Activated CD4-positive, CD25-positive, alpha-beta regulatory T cell (primary cell): Measurements from ENCODE around the gene ZNF326.
"Not testable (repeated sequence)": the region's sequence is repeated elsewhere in the genome, so short reads cannot be mapped to it uniquely, and the experiment has no call there.

Experiments used
- DNase-seq, 4 experiments: peaks; one replicate each; lab custom pipeline; 2025; lab: John Stamatoyannopoulos, UW

ZNF326 gene

DNA sequence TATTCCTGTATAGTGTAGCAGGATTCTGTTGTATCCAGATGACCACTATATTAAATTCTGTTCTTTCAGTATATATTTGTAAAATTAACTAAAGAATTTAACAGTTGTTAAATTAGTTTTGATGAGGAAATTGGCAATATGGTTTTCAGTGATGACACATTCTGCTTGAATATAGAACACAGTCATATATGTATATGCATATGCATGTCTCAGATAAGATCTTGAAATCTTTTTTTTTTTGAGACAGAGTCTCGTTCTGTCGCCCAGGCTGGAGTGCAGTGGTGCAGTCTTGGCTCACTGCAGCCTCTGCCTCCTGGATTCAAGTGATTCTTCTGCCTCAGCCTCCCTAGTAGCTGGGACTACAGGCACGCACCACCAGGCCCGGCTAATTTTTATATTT, 2.2 kb downstream of the ZNF326 start:
- DNase-seq, result not testable (repeated sequence)

DNA sequence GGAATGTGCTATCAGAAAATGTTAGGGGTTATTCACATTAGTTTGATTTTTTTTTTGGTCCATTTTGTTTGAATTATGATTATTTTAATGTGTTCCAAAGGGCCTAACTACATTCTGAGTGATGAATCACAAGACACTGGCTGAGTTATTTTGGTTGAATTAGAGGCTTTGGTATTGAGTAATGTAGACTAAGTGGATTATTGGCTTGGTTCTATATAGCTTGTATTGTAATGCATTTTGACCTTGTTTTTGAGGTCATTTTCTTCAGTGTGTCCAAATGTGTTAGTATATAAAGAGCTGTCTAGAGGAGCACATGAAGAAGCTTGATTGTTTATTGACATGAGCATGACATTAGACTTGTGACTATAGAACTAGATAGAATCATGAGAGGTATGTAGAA, 3.4 kb downstream of the ZNF326 start:
- DNase-seq, result no peak

DNA sequence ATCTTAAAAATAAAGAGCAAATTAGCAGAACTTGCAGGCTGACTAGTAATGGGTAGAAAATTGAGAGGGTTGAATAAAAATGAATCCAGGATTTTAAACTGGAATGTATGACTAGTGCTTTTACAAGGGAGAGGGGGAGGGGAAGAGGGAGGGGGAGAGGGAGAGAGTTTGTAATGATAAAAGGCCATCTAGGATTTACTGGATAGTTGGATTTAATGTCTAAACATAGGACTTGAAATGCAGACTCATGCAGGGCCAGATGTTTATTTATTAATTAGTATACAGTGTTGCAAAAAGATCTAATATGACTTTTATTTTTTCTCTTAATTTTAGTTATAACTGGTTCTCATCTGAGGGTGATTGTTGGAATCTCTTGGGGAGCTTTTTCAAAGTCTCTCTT, 4.3 kb downstream of the ZNF326 start:
- no peak for DNase-seq

DNA sequence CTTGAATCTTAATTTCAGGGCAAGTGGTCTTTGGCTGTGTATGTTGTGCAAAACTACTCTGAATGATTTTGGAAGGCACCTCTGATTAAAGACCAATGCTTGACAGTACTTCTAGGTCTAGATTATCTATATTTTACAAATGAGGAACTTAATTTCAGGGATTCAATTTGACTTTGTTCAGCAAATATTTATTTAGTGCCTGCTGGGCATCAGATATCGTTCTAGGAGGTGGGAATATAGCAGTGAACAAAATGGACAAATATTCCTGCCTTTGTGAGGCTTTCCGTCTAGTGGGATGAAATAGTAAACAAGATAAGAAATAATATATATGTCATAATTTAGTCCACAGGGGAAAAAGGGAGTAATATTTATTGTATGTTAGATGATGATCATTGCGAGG, 4.7 kb downstream of the ZNF326 start:
- DNase-seq, result no peak

DNA sequence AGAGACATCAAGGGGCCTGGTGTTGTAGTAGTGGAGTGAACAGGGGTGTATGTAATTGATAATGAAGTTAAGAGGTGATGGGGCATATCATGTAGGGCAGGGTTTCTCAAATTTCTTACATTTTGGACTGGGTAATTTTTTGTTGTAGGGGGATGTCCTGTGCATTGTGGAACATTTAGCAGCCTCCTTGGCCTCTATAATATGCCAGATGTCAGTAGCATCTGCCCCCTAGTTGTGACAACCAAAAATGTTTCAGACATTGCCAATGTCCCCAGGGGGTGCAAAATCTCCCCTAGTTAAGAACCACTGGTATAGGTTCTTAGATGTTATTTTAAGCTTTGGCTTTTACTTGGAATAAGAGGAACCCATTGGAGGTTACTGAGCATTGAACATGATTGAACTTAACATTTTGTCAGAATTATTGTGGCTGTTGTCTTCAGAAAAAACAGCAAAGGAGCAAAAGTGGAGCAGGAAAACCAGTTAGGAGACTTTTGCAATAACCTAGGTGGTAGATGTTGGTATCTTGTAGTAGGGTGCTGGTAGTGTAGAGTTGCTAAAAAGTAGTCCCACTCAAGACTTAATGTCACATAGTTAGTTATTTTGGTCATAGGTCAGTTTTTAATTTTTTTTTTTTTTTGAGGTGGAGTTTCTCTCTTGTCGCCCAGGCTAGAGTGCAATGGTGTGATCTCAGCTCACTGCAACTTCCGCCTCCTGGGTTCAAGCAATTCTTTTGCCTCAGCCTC, 6.2 kb downstream of the ZNF326 start:
- no peak for DNase-seq

DNA sequence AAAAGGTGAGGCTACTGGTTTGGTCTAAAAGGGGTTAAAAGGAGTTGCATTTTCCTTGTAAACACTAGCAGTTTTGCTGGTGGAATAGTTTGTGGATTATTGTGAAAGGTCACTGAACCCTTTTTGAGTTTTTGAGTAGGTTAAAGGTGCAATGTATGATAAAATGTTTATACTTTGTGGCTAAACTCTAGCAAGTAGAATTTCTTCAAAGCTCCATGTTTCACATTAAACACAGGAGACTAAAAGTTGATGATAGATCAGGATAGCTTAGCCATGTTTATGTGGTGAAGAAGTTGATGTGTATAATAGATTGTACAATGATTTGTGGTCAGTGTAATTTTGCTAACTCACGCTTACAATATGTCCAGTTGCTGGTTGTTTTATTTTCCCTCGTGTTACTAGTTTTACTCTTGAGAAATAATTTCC, 13.1 kb downstream of the ZNF326 start:
- DNase-seq, result no peak

DNA sequence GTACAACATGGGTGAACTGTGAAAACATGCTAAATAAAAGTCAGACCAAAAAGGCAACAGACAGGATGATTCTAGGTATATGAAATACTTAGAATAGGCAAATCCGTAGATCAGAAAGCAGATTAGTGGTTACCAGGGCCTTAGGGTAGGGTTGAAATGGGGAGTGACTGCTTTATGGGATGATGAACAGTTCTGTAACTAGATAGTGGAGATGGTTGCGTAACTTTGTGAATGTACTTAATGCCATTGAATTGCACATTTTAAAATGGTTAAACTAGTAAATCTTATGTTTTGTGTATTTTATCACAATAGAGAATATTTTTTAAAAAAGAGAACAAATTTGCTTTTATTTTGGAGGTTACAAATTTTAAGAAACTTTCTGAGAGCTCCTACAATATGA, 17.4 kb downstream of the ZNF326 start:
- no peak for DNase-seq

DNA sequence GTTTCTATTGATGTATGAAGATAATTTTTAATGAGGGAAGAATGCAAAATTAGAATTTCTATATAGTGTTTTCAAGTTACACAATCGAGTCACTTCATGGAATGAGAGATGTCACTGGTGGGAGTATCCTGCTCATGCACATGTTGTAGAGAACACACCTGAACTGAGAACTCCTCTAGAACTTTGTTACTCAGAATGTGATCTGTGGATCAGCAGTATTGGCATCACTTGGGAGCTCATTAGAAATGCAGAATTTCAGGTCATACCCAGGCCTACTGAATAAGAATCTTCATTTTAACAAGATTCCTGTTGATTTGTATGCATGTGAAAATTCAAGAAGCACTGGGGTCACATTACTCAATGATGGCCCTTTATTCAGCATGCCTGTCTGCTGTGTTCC, 28.8 kb downstream of the ZNF326 start:
- DNase-seq, result no peak

DNA sequence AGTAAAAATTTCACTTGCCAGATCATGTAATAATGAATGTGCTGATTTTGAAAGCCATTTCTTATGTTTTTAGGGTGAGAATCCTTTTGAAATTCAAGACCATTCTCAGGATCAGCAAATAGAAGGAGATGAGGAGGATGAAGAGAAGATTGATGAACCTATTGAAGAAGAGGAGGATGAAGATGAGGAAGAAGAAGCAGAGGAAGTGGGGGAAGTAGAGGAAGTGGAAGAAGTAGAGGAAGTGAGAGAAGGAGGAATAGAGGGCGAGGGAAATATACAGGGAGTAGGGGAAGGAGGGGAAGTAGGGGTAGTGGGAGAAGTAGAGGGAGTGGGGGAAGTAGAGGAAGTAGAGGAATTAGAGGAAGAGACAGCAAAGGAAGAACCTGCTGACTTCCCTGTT, 32.4 kb downstream of the ZNF326 start:
- no peak for DNase-seq

DNA sequence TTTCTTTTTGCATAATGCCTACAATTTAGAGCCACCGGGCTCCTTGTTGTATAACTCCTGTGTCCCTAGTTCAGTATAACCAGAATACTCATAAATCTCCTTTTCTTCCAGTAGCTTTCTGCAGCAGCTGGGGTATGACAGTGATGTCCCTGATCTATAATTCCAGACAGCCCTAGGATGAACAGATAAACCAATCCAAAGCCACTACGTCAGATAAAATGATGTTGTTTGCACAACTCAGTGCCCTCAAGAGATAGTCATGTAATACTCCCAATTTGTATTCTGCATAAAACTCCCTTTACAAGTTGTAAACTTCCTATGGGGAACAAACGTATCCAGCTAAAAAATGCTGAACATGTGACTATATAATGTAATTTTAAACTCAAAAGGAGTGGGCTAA, 44.7 kb downstream of the ZNF326 start:
- no peak for DNase-seq

DNA sequence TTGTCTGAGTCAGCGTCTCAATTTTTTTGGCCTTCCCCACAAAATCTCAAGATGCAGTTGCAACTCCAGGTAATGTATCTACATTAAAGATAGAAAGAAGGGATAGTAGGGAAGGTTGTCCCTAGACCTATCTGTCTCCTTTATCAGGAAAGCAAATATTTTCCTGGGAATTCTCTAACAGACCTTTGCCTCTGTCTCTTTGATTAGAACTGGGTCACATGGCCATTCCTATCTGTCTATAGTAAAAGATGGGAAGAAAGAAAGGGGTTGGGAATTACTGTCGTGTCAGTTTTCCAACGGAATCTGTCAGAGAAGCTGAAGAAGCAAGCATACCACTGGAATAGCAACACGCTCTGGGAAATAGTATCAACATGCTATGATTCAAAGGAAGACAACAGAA, 48.7 kb downstream of the ZNF326 start:
- DNase-seq, result no peak

DNA sequence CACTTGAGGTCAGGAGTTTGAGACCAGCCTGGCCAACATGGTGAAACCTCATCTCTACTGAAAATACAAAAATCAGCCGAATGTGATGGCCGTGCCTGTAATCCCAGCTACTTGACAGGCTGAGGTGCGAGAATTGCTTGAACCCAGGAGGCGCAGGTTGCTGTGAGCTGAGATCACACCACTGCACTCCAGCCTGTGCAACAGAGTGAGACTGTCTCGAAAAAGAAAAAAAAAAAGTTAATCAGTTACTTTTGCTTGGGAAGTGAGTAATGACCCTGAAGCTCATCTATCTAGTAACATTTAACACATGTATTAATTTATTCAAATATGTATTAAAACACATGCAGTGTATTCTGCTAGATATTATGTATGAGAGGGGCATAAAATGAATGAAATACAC, 49.4 kb downstream of the ZNF326 start:
- no peak for DNase-seq

DNA sequence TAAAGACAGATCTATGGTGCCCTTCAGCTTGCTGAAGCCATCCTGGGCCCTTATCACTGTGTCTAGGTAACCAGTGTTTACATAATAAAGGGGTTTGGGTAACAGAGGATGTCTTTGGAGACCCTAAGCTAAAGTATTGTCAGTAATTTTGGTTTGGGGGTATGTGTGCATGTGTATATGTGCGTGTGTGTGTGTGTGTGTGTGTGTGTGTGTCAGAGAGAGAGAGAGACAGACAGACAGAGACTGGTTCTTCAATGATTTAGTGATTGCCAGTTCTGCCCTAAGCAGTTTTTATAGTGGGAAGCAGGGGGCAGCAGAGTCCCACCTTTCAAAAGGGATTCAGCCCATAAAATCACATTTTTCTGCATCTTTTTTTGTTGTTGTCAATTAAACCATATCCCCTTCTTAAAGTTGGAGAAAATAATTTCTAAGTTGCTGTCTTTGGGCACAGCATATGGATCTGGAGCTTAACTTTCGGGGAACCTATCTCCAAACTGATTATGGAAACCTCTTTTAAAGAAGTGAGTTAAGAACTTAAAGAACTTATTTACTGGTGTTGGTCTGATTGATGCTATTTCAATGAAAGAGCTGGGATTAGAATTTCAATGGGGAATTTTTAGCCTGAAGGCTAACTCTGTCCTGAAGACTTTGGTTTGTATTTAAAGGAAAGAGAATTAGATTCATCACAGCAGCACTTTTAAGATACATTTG, 51.1 kb downstream of the ZNF326 start:
- DNase-seq, result peak in 1 of 4 experiments; percentile 1

DNA sequence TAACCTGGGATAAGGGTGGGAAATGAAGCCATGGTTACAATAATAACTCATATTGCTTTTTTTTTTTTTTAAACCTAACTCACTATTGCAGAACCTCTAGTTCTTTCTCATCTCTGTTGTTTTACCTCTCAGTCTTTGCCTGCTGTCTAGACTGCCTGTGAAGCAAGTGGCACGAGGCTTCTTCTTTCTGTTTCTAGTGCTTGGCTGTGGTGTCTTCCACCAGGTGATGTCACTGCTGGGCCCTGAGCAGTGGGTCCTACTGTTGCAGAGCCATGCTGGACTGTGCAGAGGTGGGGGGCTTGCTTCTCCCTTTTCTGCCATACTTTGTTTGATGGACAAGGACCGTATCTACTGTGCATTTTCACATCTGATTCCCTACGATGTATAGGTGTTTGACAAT, 51.7 kb downstream of the ZNF326 start:
- DNase-seq, result no peak

DNA sequence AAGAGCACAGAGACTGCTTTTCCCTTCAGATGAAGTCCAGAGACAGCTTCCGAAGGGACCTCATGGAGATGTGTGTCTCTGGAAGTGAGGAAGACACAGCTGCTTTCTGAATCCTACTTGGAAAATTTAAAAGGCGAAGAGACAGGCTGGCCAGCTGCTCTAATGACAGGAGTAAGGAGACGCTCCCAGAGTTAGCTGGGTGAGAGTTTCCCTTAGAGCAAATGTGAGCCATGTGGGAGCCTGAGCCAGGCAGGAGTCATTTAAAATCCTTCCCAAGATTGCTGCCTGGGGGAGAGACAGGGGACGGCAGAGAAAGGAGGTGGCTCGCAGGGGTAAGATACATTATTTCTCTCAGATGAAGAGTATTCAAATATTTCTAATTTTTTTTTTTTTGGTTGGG, 53.1 kb downstream of the ZNF326 start:
- DNase-seq, result no peak

DNA sequence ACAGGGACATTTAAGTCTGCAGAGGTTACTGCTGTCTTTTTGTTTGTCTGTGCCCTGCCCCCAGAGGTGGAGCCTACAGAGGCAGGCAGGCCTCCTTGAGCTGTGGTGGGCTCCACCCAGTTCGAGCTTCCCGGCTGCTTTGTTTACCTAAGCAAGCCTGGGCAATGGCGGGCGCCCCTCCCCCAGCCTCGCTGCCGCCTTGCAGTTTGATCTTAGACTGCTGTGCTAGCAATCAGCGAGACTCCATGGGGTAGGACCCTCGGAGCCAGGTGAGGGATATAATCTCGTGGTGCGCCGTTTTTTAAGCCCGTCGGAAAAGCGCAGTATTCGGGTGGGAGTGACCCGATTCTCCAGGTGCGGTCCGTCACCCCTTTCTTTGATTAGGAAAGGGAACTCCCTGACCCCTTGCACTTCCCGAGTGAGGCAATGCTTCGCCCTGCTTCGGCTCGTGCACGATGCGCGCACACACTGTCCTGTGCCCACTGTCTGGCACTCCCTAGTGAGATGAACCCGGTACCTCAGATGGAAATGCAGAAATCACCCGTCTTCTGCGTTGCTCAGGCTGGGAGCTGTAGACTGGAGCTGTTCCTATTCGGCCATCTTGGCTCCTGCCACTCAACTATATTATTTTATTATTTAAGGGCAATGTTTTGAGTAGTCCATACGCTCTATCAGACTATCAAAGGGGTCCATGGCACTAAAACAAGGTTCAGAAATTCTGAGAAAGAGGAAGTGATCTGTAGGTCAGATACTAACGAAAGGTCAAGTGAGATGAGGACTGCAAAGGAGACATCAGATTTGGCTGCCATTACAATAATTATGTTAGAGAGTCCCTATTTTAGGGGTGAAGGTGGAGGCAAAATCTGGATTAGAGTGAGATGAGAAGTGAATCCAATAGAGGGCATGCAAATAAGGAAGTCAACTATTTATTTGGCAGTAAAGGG, 68.1 kb downstream of the ZNF326 start:
- DNase-seq, result not testable (repeated sequence)

DNA sequence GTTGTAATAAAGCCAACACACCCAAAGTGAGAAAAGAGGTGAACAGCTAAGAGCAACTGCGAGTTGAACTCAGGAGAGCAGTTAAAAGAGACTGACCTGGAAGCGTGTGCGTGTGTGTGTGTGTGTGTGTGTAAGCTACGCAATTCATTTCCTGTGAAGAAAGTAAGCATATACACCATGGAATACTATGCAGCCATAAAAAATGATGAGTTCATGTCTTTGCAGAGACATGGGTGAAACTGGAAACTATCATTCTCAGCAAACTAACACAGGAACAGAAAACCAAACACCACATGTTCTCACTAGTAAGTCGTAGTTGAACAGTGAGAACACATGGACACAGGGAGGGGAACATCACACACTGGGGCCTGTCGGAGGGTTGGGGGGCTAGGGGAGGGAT, 69.2 kb downstream of the ZNF326 start:
- not testable (repeated sequence) for DNase-seq

DNA sequence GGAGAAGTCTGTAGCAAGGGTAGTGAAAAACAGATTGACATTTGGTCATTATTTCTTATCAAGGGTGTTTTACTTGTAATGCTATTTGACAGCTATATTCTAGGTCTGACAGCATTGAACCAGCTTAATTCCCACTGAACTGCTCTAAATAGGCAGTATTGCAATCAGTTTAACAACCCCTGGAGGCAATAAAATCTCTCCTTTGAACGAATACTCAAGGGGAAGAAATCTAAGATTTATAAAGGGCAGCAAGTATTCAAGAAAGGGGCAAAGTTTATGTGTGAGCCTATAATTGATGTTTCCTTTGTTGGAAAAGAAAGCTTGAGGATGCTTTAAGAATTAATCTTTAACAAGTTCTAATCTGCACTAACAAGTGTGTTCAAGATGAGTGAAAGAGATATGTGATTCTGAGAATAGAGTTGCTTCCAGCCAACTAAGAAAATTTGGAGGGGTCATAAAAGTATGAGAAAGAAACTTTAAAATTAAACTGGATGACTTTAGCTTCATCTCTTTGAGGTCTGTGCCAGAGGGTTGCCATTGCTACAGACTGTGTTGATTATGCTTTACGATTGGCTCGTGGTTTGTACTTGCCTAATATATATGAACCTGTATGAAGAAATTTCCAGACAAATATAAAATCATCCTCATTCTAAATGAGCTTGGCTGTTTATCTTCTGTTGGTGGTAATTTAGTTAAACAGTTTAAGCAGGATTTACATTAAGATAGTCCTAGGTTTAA, 72.5 kb downstream of the ZNF326 start:
- DNase-seq, result no peak

DNA sequence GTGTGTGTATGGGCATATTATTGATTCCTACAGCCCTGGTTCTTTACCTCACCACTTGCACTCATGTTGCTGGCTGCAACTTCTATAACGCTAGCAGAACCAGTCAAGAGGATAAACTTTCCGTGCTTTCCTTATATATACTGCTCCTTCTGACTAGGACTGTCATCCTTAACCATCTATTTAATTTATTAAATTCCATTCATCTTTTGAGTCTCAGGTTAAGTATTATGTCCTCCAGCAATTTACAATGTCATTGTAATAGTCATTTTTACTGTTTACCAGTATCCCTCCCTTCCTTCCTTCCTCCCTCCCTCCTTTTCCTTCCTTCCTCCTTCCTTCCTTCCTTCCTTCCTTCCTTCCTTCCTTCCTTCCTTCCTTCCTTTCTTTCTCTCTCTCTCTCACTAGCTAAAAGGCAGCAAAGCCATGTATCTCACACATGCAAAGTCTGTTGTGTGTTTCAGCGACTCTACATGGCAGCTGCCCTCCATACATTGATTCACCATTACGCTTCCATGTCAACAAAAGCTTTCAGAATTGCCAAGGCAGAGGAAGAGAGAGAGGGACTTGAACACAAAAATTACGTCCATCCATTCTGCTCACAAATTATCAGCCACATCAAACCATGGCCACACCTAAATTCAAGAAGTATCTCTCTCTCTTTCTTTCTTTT, 73.8 kb downstream of the ZNF326 start:
- no peak for DNase-seq

DNA sequence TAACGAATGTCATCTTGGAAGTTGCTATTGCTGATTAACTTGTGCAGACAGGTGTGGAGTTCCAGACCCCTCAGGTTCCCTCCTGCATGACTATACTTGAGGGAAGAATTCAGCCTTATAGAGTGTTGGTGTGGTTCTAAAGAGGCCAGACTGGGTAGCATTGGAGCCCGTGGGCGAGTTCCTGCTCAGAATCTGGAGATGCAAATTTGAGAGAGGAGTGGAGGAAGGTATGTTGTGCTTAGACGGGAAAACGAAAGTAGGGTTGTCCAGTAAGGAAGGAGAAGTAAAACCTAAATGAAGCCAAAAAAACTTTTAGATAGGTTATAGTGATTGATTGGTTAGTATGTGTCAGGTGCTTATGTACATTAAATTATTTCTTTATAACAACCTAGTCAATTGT, 79.2 kb downstream of the ZNF326 start:
- no peak for DNase-seq

DNA sequence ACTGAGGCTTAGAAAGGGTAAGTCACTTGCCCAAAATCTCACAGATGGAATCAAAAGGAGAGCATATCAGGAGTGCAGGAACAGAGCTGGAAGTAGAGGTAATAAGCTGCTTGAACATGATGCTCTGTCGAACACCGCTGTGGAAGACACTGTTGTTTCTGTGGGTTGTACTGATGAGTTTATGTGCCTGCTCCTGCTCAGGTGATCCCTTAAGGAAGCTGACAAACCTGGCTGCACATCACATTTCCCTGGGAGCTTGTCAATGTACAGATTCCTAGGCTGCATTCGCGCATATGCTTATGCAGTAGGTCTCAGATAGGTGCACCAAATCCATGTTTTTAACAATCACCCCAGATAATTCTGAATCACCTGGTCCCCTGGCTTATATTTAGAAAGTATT, 79.7 kb downstream of the ZNF326 start:
- no peak for DNase-seq
